Endothelial cell (in vitro differentiated cells): ENCODE results near the gene ACOD1. TPM values are rescaled to one million over a fixed set of nuclear protein-coding genes. Genes with fewer than 3 reads are reported as not detected.

Experiments
- DNase-seq: peaks from one replicate; pipeline ENCODE4 v3.0.0; 2021; ENCODE audit warnings: low spot score
- H3K27ac Mint-ChIP-seq: one replicate; pipeline ENCODE4 v1.8.0; 2021; ENCODE audit warnings: mixed read lengths, inconsistent platforms; ENCODE audit not compliant: unreplicated experiment
- H3K27me3 Mint-ChIP-seq: one replicate; pipeline ENCODE4 v1.8.0; 2021; ENCODE audit warnings: mild to moderate bottlenecking, moderate library complexity, mixed read lengths, inconsistent platforms; ENCODE audit not compliant: unreplicated experiment
- H3K36me3 Mint-ChIP-seq: one replicate; pipeline ENCODE4 v1.8.0; 2021; ENCODE audit warnings: mild to moderate bottlenecking, low read depth, mixed read lengths, inconsistent platforms; ENCODE audit not compliant: unreplicated experiment
- H3K4me1 Mint-ChIP-seq: one replicate; pipeline ENCODE4 v1.8.0; 2021; ENCODE audit warnings: mild to moderate bottlenecking, mixed read lengths, inconsistent platforms; ENCODE audit not compliant: unreplicated experiment
- H3K4me3 Mint-ChIP-seq: one replicate; pipeline ENCODE4 v1.8.0; 2021; ENCODE audit warnings: mild to moderate bottlenecking, mixed read lengths, inconsistent platforms; ENCODE audit not compliant: unreplicated experiment
- H3K9me3 Mint-ChIP-seq: one replicate; pipeline ENCODE4 v1.8.0; 2021; ENCODE audit warnings: mixed read lengths, inconsistent platforms; ENCODE audit not compliant: unreplicated experiment
- total RNA-seq: library from RNA; stranded (reverse); fragmentation: NEBNext Ultra II Directional; extraction: Animal tissue kit (Norgen Biotek cat#: 25700); gene quantifications from one replicate; pipeline ENCODE4 v1.2.1, GENCODE V29; 2021; ENCODE audit not compliant: unreplicated experiment
- TF ChIP-seq, protein P1 (sequence below): fragments of 200-600 bp; sonication (generic); IDR thresholded peaks from one replicate; pipeline ENCODE4 v1.5.0; 2021; ENCODE audit warnings: antibody characterized with exemption; ENCODE audit not compliant: unreplicated experiment

Gene ACOD1
- total RNA-seq, 1 donor from 2014 or later = not detected

DNA sequence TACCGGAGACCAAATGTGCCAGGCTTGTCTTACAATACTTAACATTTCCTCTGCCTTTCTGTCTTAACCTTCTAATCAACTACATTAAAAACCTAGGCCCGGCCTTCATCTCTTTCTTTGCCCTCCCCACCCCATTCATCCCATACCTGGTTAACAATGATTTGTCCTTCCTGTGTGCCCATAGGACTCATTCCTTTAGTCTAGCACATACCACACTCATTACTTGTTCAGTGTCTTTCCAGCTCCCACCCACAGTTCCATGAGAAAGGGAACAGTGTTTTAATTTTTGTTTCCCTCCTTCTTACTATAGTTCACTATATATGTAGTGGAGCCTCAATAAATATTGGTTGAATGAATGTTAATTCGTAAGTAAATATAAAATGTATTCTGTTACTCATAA, 46.0 kb downstream of the ACOD1 start:
- H3K9me3 Mint-ChIP-seq = no peaks in the 10 kb centered on the region
- no peaks in the 10 kb centered on the region for H3K27me3 Mint-ChIP-seq
- no peak for DNase-seq
- peaks cover 12% of the 10 kb centered on the region for H3K4me1 Mint-ChIP-seq
- no peak overlapping the region for H3K4me3 Mint-ChIP-seq
- TF ChIP-seq, protein P1, sequence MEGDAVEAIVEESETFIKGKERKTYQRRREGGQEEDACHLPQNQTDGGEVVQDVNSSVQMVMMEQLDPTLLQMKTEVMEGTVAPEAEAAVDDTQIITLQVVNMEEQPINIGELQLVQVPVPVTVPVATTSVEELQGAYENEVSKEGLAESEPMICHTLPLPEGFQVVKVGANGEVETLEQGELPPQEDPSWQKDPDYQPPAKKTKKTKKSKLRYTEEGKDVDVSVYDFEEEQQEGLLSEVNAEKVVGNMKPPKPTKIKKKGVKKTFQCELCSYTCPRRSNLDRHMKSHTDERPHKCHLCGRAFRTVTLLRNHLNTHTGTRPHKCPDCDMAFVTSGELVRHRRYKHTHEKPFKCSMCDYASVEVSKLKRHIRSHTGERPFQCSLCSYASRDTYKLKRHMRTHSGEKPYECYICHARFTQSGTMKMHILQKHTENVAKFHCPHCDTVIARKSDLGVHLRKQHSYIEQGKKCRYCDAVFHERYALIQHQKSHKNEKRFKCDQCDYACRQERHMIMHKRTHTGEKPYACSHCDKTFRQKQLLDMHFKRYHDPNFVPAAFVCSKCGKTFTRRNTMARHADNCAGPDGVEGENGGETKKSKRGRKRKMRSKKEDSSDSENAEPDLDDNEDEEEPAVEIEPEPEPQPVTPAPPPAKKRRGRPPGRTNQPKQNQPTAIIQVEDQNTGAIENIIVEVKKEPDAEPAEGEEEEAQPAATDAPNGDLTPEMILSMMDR = no peak
- H3K36me3 Mint-ChIP-seq = no peaks in the 10 kb centered on the region
- no peak overlapping the region for H3K27ac Mint-ChIP-seq

DNA sequence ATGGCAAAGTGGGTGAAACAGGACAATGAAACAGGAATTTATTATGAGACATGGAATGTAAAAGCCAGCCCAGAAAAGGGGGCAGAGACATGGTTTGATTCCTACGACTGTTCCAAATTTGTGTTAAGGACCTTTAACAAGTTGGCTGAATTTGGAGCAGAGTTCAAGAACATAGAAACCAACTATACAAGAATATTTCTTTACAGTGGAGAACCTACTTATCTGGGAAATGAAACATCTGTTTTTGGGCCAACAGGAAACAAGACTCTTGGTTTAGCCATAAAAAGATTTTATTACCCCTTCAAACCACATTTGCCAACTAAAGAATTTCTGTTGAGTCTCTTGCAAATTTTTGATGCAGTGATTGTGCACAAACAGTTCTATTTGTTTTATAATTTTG, 52.2 kb downstream of the ACOD1 start:
- H3K4me1 Mint-ChIP-seq = no peaks in the 10 kb centered on the region
- H3K27ac Mint-ChIP-seq = no peak overlapping the region
- no peaks in the 10 kb centered on the region for H3K27me3 Mint-ChIP-seq
- DNase-seq = no peak
- TF ChIP-seq, protein P1 = no peak
- H3K4me3 Mint-ChIP-seq = no peak overlapping the region
- no peaks in the 10 kb centered on the region for H3K9me3 Mint-ChIP-seq
- H3K36me3 Mint-ChIP-seq = peaks cover 8% of the 10 kb centered on the region

DNA sequence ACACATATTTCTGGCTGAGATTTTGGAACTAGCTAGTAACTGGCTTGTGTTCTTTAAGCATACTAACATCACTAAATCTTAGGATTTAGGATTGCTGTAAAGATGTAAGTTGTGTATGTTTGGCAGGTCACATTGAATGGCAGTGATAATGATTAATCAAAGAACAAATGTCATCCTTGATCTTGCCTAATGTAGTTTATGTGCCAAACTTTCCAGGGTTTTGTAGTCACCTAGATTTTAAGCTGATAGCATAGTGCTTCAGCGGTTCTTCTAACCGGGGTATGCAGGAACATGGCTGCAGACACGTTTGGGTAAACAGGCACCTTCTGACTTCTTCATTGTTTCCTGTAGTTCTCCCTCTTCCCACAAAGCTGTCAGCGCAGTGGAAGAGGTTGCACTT, 53.2 kb downstream of the ACOD1 start:
- Mint-ChIP-seq H3K9me3 (no peaks in the 10 kb centered on the region), H3K4me1 (no peaks in the 10 kb centered on the region), H3K36me3 (peaks cover 8% of the 10 kb centered on the region), H3K27ac (peak overlapping the region; percentile 2), H3K27me3 (no peaks in the 10 kb centered on the region), H3K4me3 (no peak overlapping the region)
- TF ChIP-seq, protein P1 = no peak
- DNase-seq = no peak

DNA sequence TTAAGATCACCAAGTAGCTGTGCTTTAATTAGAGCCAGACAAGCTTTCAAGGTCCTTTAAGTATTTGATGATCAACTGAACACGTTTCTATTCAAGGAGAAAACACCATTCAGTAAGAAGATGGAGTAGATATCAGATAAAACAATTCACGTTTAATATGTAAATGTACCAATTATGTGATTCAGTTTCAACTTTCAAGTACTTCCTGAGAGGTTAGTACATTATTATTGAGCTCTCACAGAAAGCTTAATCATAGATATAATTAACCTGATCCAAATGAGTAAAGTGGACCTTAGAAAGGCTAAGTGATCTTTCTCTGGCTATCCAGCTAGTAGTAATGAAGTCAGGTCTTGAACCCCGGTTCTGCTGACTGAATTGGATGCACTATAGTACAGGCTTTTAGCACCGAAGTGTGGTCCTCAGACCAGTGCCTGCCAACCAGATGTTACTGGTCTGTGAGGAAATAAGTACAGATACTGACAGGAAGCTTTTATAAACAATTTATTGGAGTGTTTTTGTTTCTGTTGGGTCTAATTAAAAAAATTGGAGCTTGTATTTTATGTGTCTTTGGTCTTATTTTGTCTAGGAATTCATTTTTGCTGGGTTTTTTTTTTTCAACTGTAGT, 53.8 kb downstream of the ACOD1 start:
- peaks cover 8% of the 10 kb centered on the region for H3K36me3 Mint-ChIP-seq
- no peaks in the 10 kb centered on the region for H3K4me1 Mint-ChIP-seq
- TF ChIP-seq, protein P1 = no peak
- H3K27ac Mint-ChIP-seq = peak overlapping the region; percentile 2
- H3K4me3 Mint-ChIP-seq = no peak overlapping the region
- DNase-seq = no peak
- no peaks in the 10 kb centered on the region for H3K9me3 Mint-ChIP-seq
- no peaks in the 10 kb centered on the region for H3K27me3 Mint-ChIP-seq

DNA sequence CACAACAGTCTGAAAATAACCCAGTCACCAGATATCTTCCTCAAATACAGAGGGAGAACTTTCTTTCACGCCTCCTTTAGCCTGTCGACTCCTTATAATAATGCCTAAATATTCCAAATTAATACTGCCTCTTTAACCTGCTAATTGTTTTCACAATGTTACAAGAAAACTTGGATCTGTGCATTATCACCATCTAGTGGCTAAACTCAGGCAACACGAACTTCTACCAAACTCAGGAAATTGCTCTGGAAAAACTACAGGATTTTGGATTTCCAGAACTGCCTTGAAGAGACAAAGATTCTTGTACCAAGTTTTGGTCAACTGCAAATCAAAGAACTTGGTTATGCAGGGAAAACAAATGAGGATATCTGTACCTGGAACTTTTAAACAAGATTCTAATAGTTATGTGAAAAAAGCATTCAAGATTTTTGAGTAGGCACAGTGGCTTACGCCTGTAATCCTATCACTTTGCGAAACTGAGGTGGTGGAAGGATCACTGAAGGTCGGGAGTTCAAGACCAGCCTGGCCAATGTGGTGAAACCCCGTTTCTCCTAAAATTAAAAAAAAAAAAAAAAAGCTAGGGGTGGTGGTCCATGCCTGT, 54.4 kb downstream of the ACOD1 start:
- Mint-ChIP-seq H3K36me3 (peaks cover 8% of the 10 kb centered on the region), H3K9me3 (no peaks in the 10 kb centered on the region), H3K27ac (no peak overlapping the region), H3K4me3 (no peak overlapping the region), H3K4me1 (no peaks in the 10 kb centered on the region), H3K27me3 (no peaks in the 10 kb centered on the region)
- no peak for DNase-seq
- TF ChIP-seq, protein P1 = peak; percentile 69
